H9 (cell line): Measurements from ENCODE around the gene EPB41L4A. TPM values are rescaled to one million over a fixed set of nuclear protein-coding genes. Genes with fewer than 3 reads are reported as not detected.

Experiments
- DNase-seq: peaks from one replicate; pipeline ENCODE4 v3.0.0-alpha.2; 2017
- H2AFZ ChIP-seq: one replicate; pipeline ENCODE4 v1.6.1; 2013; ENCODE audit warnings: mild to moderate bottlenecking, low read length, control low read depth, moderate library complexity
- H2AK5ac ChIP-seq: 2 replicates; pipeline ENCODE4 v1.6.1; 2013; ENCODE audit warnings: low read length, control low read depth, mixed read lengths; ENCODE audit not compliant: insufficient read length
- H2BK120ac ChIP-seq: one replicate; pipeline ENCODE4 v1.6.1; 2013; ENCODE audit warnings: low read depth, mild to moderate bottlenecking, low read length, control low read depth, inconsistent platforms; ENCODE audit not compliant: poor library complexity, severe bottlenecking
- H2BK12ac ChIP-seq: 2 replicates; pipeline ENCODE4 v1.6.1; 2013; ENCODE audit warnings: low read length, control low read depth, mixed read lengths, low read depth; ENCODE audit not compliant: insufficient read length
- H2BK15ac ChIP-seq: 2 replicates; pipeline ENCODE4 v1.6.1; 2013; ENCODE audit warnings: low read depth, low read length, control low read depth
- H2BK20ac ChIP-seq: one replicate; pipeline ENCODE4 v1.6.1; 2013; ENCODE audit warnings: low read depth, mild to moderate bottlenecking, low read length, control low read depth, inconsistent platforms; ENCODE audit not compliant: poor library complexity, severe bottlenecking
- H2BK5ac ChIP-seq: 2 replicates; pipeline ENCODE4 v1.6.1; 2013; ENCODE audit warnings: low read length, control low read depth, mixed read lengths; ENCODE audit not compliant: insufficient read length
- H3K14ac ChIP-seq: 2 replicates; pipeline ENCODE4 v1.6.1; 2013; ENCODE audit warnings: low read length, control low read depth; ENCODE audit not compliant: insufficient read depth
- H3K18ac ChIP-seq: 2 replicates; pipeline ENCODE4 v1.6.1; 2013; ENCODE audit warnings: low read depth, mild to moderate bottlenecking, mixed read lengths, low read length, control low read depth; ENCODE audit not compliant: insufficient read length
- H3K23ac ChIP-seq: 2 replicates; pipeline ENCODE4 v1.6.1; 2013; ENCODE audit warnings: low read length, control low read depth, mixed read lengths, low read depth; ENCODE audit not compliant: insufficient read length
- H3K23me2 ChIP-seq: 2 replicates; pipeline ENCODE4 v1.6.1; 2013; ENCODE audit warnings: low read depth, mild to moderate bottlenecking, mixed read lengths, low read length, control low read depth; ENCODE audit not compliant: insufficient read length, poor library complexity, severe bottlenecking
- H3K27ac ChIP-seq: 2 replicates; pipeline ENCODE4 v1.5.1; 2013; ENCODE audit warnings: low read length, control low read depth, mixed read lengths, low read depth; ENCODE audit not compliant: insufficient read length
- H3K27me3 ChIP-seq: 2 replicates; pipeline ENCODE4 v1.6.1; 2013; ENCODE audit warnings: low read length, control low read depth, inconsistent platforms; ENCODE audit not compliant: insufficient read depth
- H3K4ac ChIP-seq: 2 replicates; pipeline ENCODE4 v1.6.1; 2013; ENCODE audit warnings: low read depth, mild to moderate bottlenecking, control low read depth, inconsistent platforms, low read length, moderate library complexity
- H3K4me1 ChIP-seq: 2 replicates; pipeline ENCODE4 v1.6.1; 2013; ENCODE audit warnings: low read length, control low read depth, inconsistent platforms; ENCODE audit not compliant: insufficient read depth
- H3K4me2 ChIP-seq: 2 replicates; pipeline ENCODE4 v1.6.1; 2013; ENCODE audit warnings: low read length, control low read depth, mixed read lengths; ENCODE audit not compliant: insufficient read length, insufficient read depth
- H3K56ac ChIP-seq: 2 replicates; pipeline ENCODE4 v1.6.1; 2013; ENCODE audit warnings: low read depth, mild to moderate bottlenecking, mixed read lengths, low read length, control low read depth; ENCODE audit not compliant: insufficient read length
- H3K79me1 ChIP-seq: 2 replicates; pipeline ENCODE4 v1.6.1; 2013; ENCODE audit warnings: low read depth, mild to moderate bottlenecking, moderate library complexity, low read length, control low read depth, inconsistent platforms; ENCODE audit not compliant: insufficient read depth, poor library complexity, severe bottlenecking
- H3K79me2 ChIP-seq: 2 replicates; pipeline ENCODE4 v1.6.1; 2013; ENCODE audit warnings: low read length, control low read depth, inconsistent platforms; ENCODE audit not compliant: insufficient read depth
- H3K9ac ChIP-seq: 2 replicates; pipeline ENCODE4 v1.6.1; 2013; ENCODE audit warnings: low read length, control low read depth, mixed read lengths; ENCODE audit not compliant: insufficient read length; ENCODE audit errors: extremely low read depth
- H3K9me3 ChIP-seq: one replicate; pipeline ENCODE4 v1.6.1; 2013; ENCODE audit warnings: low read depth, low read length, inconsistent platforms; ENCODE audit not compliant: control insufficient read depth
- H3T11ph ChIP-seq: one replicate; pipeline ENCODE4 v1.6.1; 2013; ENCODE audit warnings: mild to moderate bottlenecking, low read length, control low read depth, inconsistent platforms
- H4K20me1 ChIP-seq: one replicate; pipeline ENCODE4 v1.6.1; 2013; ENCODE audit not compliant: control insufficient read depth, insufficient read length, insufficient read depth
- H4K5ac ChIP-seq: 2 replicates; pipeline ENCODE4 v1.6.1; 2013; ENCODE audit warnings: low read depth, mild to moderate bottlenecking, mixed read lengths, low read length, control low read depth; ENCODE audit not compliant: insufficient read length
- H4K8ac ChIP-seq: replicated peaks from 2 replicates; pipeline ENCODE4 v1.6.1; 2013; ENCODE audit warnings: low read length, control low read depth, mixed read lengths, low read depth; ENCODE audit not compliant: insufficient read length
- H4K91ac ChIP-seq: 2 replicates; pipeline ENCODE4 v1.6.1; 2013; ENCODE audit warnings: low read depth, mild to moderate bottlenecking, moderate library complexity, mixed read lengths, low read length, control low read depth; ENCODE audit not compliant: insufficient read length
- H3K27ac Mint-ChIP-seq, 3 experiments: 2 replicates in 2 of 3; 3 replicates in 1 of 3; pipeline ENCODE4 v1.8.0; 2020 to 2021; ENCODE audit warnings: mixed read lengths in 3 of 3, mild to moderate bottlenecking in 1 of 3, moderate library complexity in 1 of 3
- H3K27me3 Mint-ChIP-seq: 2 replicates; pipeline ENCODE4 v1.8.0; 2021; ENCODE audit warnings: low read depth, mild to moderate bottlenecking, moderate library complexity, mixed read lengths
- H3K36me3 Mint-ChIP-seq, 3 experiments: 2 replicates in 2 of 3; 3 replicates in 1 of 3; pipeline ENCODE4 v1.8.0; 2020 to 2021; ENCODE audit warnings: low read depth in 3 of 3, mixed read lengths in 3 of 3; ENCODE audit not compliant: insufficient read depth in 1 of 3
- H3K4me1 Mint-ChIP-seq, 2 experiments: 2 replicates each; pipeline ENCODE4 v1.8.0; 2020; ENCODE audit warnings: mixed read lengths in 2 of 2
- H3K4me3 Mint-ChIP-seq, 2 experiments: 2 replicates in 1 of 2; 3 replicates in 1 of 2; pipeline ENCODE4 v1.8.0; 2020 to 2021; ENCODE audit warnings: mild to moderate bottlenecking in 2 of 2, mixed read lengths in 2 of 2, moderate library complexity in 1 of 2
- H3K9me3 Mint-ChIP-seq, 2 experiments: 2 replicates in 1 of 2; 3 replicates in 1 of 2; pipeline ENCODE4 v1.8.0; 2020; ENCODE audit warnings: mild to moderate bottlenecking in 2 of 2, mixed read lengths in 2 of 2, moderate library complexity in 1 of 2
- total RNA-seq: library from RNA; stranded (reverse); gene quantifications from 2 replicates; pipeline ENCODE4 v1.2.1, GENCODE V29; 2021
- TF ChIP-seq, protein P1 (sequence below): fragments of 200-600 bp; sonication (generic); conservative IDR thresholded peaks from 3 replicates; pipeline ENCODE4 v1.8.0; 2021; ENCODE audit warnings: antibody characterized with exemption, mild to moderate bottlenecking

Gene EPB41L4A
- total RNA-seq, 1 experiment from 2014 or later = 4.9 TPM

DNA sequence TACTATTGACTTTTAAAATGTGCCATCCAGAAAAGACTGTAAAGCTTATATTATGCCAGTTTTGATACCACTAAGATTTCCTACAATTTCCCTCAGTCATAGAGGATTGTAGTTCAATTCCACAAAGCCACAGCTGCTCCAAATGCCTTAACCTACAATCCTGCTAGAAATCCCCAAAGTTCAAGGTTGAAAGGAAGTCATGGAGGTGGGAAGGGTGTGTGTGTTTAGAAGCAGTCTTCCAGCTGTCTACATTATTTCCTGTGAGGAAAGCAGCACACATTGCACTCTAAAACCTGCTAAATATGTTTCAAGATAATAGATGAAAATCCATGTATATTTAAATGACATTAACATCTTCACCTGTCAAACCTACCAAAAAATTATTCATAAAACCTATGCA, 11.8 kb downstream of the EPB41L4A start:
- no peak overlapping the region for H2BK5ac ChIP-seq
- Mint-ChIP-seq H3K9me3 (no peaks in the 10 kb centered on the region), H3K27me3 (no peaks in the 10 kb centered on the region), H3K4me3 (no peak overlapping the region), H3K36me3 (no peaks in the 10 kb centered on the region; a peak in 1 of 7 replicates), H3K27ac (no peak overlapping the region), H3K4me1 (peaks cover 18 to 22% of the 10 kb centered on the region in 2 experiments)
- H4K91ac ChIP-seq = no peak overlapping the region
- H3K14ac ChIP-seq = no peak overlapping the region
- no peaks in the 10 kb centered on the region for H4K20me1 ChIP-seq
- H3K4me2 ChIP-seq = no peak overlapping the region
- H3K56ac ChIP-seq = no peak overlapping the region
- H3K4ac ChIP-seq = no peak overlapping the region
- DNase-seq = no peak
- no peak overlapping the region for H2BK20ac ChIP-seq
- H4K8ac ChIP-seq = no peak overlapping the region
- H2BK120ac ChIP-seq = no peak overlapping the region
- no peak overlapping the region for H3K27ac ChIP-seq
- no peak overlapping the region for H2AK5ac ChIP-seq
- no peaks in the 10 kb centered on the region for H3K23me2 ChIP-seq
- no peak overlapping the region for H4K5ac ChIP-seq
- H3K9ac ChIP-seq = no peak overlapping the region
- peaks cover 3% of the 10 kb centered on the region; the same call in 1 of the 2 replicates for H3K4me1 ChIP-seq
- H3K9me3 ChIP-seq = no peaks in the 10 kb centered on the region
- no peaks in the 10 kb centered on the region for H3K79me1 ChIP-seq
- H2BK12ac ChIP-seq = no peak overlapping the region
- no peak overlapping the region for H3K18ac ChIP-seq
- TF ChIP-seq, protein P1, sequence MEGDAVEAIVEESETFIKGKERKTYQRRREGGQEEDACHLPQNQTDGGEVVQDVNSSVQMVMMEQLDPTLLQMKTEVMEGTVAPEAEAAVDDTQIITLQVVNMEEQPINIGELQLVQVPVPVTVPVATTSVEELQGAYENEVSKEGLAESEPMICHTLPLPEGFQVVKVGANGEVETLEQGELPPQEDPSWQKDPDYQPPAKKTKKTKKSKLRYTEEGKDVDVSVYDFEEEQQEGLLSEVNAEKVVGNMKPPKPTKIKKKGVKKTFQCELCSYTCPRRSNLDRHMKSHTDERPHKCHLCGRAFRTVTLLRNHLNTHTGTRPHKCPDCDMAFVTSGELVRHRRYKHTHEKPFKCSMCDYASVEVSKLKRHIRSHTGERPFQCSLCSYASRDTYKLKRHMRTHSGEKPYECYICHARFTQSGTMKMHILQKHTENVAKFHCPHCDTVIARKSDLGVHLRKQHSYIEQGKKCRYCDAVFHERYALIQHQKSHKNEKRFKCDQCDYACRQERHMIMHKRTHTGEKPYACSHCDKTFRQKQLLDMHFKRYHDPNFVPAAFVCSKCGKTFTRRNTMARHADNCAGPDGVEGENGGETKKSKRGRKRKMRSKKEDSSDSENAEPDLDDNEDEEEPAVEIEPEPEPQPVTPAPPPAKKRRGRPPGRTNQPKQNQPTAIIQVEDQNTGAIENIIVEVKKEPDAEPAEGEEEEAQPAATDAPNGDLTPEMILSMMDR = no peak
- H3T11ph ChIP-seq = no peak overlapping the region
- no peak overlapping the region for H3K23ac ChIP-seq
- no peaks in the 10 kb centered on the region; the same call in 1 of the 2 replicates for H3K27me3 ChIP-seq
- no peak overlapping the region for H2BK15ac ChIP-seq
- H3K79me2 ChIP-seq = no peaks in the 10 kb centered on the region
- H2AFZ ChIP-seq = no peak overlapping the region
